ENCODE data around the gene CAPN5.

DNA sequence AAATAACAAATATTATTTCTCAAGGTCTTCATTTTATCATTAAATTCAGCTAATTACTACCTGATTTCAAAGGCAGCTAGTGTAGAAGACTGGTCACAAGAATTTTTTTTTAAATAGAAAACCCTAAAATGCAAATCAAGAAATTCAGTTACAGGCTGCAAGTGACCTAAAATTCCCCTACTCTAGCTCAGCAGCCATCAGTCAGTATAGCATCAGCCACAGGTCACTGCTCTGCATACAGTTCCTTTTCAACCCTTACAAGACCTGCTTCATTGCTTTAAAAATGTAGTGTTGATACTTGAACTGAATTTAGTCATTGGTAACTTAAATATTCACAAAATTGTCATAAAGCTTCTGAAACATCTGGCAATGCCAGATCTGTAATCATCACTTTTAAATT lies 42.0 kb upstream of the CAPN5 start:
- no peak for TF ChIP-seq POLR2A (IDR thresholded peaks at IDR 0.05; ENCODE audit: extremely low read depth, insufficient read length)
- TF ChIP-seq, protein P1, sequence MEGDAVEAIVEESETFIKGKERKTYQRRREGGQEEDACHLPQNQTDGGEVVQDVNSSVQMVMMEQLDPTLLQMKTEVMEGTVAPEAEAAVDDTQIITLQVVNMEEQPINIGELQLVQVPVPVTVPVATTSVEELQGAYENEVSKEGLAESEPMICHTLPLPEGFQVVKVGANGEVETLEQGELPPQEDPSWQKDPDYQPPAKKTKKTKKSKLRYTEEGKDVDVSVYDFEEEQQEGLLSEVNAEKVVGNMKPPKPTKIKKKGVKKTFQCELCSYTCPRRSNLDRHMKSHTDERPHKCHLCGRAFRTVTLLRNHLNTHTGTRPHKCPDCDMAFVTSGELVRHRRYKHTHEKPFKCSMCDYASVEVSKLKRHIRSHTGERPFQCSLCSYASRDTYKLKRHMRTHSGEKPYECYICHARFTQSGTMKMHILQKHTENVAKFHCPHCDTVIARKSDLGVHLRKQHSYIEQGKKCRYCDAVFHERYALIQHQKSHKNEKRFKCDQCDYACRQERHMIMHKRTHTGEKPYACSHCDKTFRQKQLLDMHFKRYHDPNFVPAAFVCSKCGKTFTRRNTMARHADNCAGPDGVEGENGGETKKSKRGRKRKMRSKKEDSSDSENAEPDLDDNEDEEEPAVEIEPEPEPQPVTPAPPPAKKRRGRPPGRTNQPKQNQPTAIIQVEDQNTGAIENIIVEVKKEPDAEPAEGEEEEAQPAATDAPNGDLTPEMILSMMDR (IDR thresholded peaks at IDR 0.05; ENCODE audit: low read depth, low read length) = no peak

All from NB4 (cell line).